HCT116 (cell line): ENCODE results near the gene VMP1. TPM values are rescaled to one million over a fixed set of nuclear protein-coding genes. Genes with fewer than 3 reads are reported as not detected.
A peak's percentile ranks its signal among the peaks of the same experiment; 100 is the strongest.
"Not testable (repeated sequence)": the region's sequence is repeated elsewhere in the genome, so short reads cannot be mapped to it uniquely, and the experiment has no call there.

ENCODE experiments used
- ATAC-seq: fragments of 200-7000 bp; cut with Tn5 transposase; 2 replicates; pipeline ENCODE4 v1.9.1; 2020; ENCODE audit warnings: mild to moderate bottlenecking, moderate library complexity
- BruUV-seq: library from RNA; stranded (reverse); fragments of 400-500 nt; replicated peaks from 2 replicates; lab custom pipeline; 2021; lab: Mats Ljungman, UMichigan
- CTCF ChIA-PET: fragments of 300-600 bp; sonication (Branson Sonifier 250); formaldehyde crosslinking; loops from one replicate; lab custom pipeline; 2021; ENCODE audit warnings: antibody characterized with exemption; lab: Charles Lee
- POLR2A ChIA-PET: fragments of 300-600, 350-600 bp; sonication (Branson Sonifier 250); formaldehyde crosslinking; loops from one replicate; lab custom pipeline; 2021; ENCODE audit warnings: antibody characterized with exemption; lab: Charles Lee
- RAD21 ChIA-PET, 2 experiments: fragments of 300-600 bp; sonication (Branson Sonifier 250); formaldehyde crosslinking; loops; one replicate each; lab custom pipeline; 2023; ENCODE audit warnings: low total read pairs in 2 of 2; ENCODE audit not compliant: uncharacterized antibody in 2 of 2, unreplicated experiment in 2 of 2, low non-redundant PET in 1 of 2; lab: Charles Lee
- DNase-seq: peaks from one replicate; pipeline ENCODE4 v3.0.0-alpha.2; 2010; ENCODE audit warnings: low read depth, low spot score
- H2AFZ ChIP-seq: fragments of 200-600 bp; shearing (Covaris generic), sonication (generic); 2 replicates; pipeline ENCODE4 v1.6.1; 2017; ENCODE audit warnings: low read depth, mixed run types, mixed read lengths, antibody characterized with exemption, low read length; ENCODE audit not compliant: poor library complexity, severe bottlenecking
- H3K27ac ChIP-seq: 2 replicates; pipeline ENCODE4 v1.5.1; 2012; ENCODE audit warnings: low read depth, low read length
- H3K27me3 ChIP-seq: fragments of 200-600 bp; sonication (generic); 2 replicates; pipeline ENCODE4 v1.6.1; 2016; ENCODE audit warnings: mixed run types, low read length, mixed read lengths; ENCODE audit not compliant: insufficient read depth
- H3K36me3 ChIP-seq, 2 experiments: fragments of 200-500 bp in 1 of 2; fragments of 200-600 bp in 1 of 2; sonication (Bioruptor generic) in 1 of 2; sonication (generic) in 1 of 2; 2 replicates each; pipeline versions ENCODE4 v1.5.1 to v1.6.1; 2014 to 2016; ENCODE audit warnings: low read length in 2 of 2, inconsistent platforms in 1 of 2, mixed read lengths in 1 of 2, mixed run types in 1 of 2; ENCODE audit not compliant: insufficient read depth in 2 of 2, control insufficient read depth in 1 of 2
- H3K4me1 ChIP-seq, 2 experiments: fragments of 200-600 bp in 1 of 2; sonication (generic) in 1 of 2; 2 replicates each; pipeline versions ENCODE4 v1.5.1 to v1.6.1; 2012 to 2017; ENCODE audit warnings: low read length in 2 of 2, inconsistent platforms in 1 of 2, mild to moderate bottlenecking in 1 of 2, mixed read lengths in 1 of 2, mixed run types in 1 of 2, moderate library complexity in 1 of 2; ENCODE audit not compliant: insufficient read depth in 2 of 2, control insufficient read depth in 1 of 2
- H3K4me2 ChIP-seq: fragments of 200-600 bp; sonication (generic); 2 replicates; pipeline ENCODE4 v1.6.1; 2017; ENCODE audit warnings: mixed run types, low read length, mixed read lengths
- H3K4me3 ChIP-seq, 2 experiments: fragments of 200-600 bp in 1 of 2; sonication (generic) in 1 of 2; replicated peaks in 1 of 2; 2 replicates each; pipeline ENCODE4 v1.5.1; 2011 to 2016; ENCODE audit warnings: low read length in 2 of 2, control low read depth in 1 of 2, low read depth in 1 of 2, mild to moderate bottlenecking in 1 of 2, mixed read lengths in 1 of 2, mixed run types in 1 of 2
- H3K79me2 ChIP-seq: fragments of 200-600 bp; sonication (generic); 2 replicates; pipeline ENCODE4 v1.6.1; 2017; ENCODE audit warnings: mild to moderate bottlenecking, mixed run types, low read length, moderate library complexity, mixed read lengths; ENCODE audit not compliant: insufficient read depth
- H3K9ac ChIP-seq: fragments of 200-600 bp; sonication (generic); 2 replicates; pipeline ENCODE4 v1.6.1; 2016; ENCODE audit warnings: low read length, mixed read lengths
- H3K9me2 ChIP-seq: fragments of 200-600 bp; sonication (generic), shearing (Covaris generic); 2 replicates; pipeline ENCODE4 v1.6.1; 2017; ENCODE audit warnings: mixed run types, mild to moderate bottlenecking, moderate library complexity; ENCODE audit not compliant: insufficient read depth
- H3K9me3 ChIP-seq, 2 experiments: fragments of 200-500 bp in 1 of 2; fragments of 200-600 bp in 1 of 2; sonication (Bioruptor generic) in 1 of 2; sonication (generic) in 1 of 2; 2 replicates each; pipeline ENCODE4 v1.6.1; 2014 to 2017; ENCODE audit warnings: low read length in 2 of 2, mixed read lengths in 2 of 2, inconsistent platforms in 1 of 2, low read depth in 1 of 2, mild to moderate bottlenecking in 1 of 2, mixed run types in 1 of 2, moderate library complexity in 1 of 2; ENCODE audit not compliant: control insufficient read depth in 1 of 2, insufficient read depth in 1 of 2
- H4K20me1 ChIP-seq: fragments of 200-600 bp; sonication (generic), shearing (Covaris generic); 2 replicates; pipeline ENCODE4 v1.6.1; 2017; ENCODE audit warnings: mixed run types, mild to moderate bottlenecking, moderate library complexity; ENCODE audit not compliant: insufficient read depth
- CBX3 ChIP-seq: IDR thresholded peaks from 2 replicates; pipeline ENCODE4 v1.6.1; 2012; ENCODE audit warnings: low read depth
- ELF1 ChIP-seq: IDR thresholded peaks from 2 replicates; pipeline ENCODE4 v1.6.1; 2012; ENCODE audit warnings: low read depth, borderline replicate concordance
- FOSL1 ChIP-seq: IDR thresholded peaks from 2 replicates; pipeline ENCODE4 v1.6.1; 2012; ENCODE audit warnings: low read depth
- POLR2A ChIP-seq: IDR thresholded peaks from 2 replicates; pipeline ENCODE4 v1.7.0; 2011; ENCODE audit warnings: borderline replicate concordance; ENCODE audit not compliant: insufficient read depth, insufficient read length; ENCODE audit errors: extremely low read depth
- POLR2AphosphoS5 ChIP-seq: IDR thresholded peaks from 2 replicates; pipeline ENCODE4 v1.6.1; 2011; ENCODE audit warnings: mild to moderate bottlenecking, low read depth, low read length, moderate library complexity
- REST ChIP-seq: IDR thresholded peaks from 2 replicates; pipeline ENCODE4 v1.6.1; 2012; ENCODE audit warnings: low read depth
- SRF ChIP-seq: IDR thresholded peaks from 2 replicates; pipeline ENCODE4 v1.6.1; 2012; ENCODE audit warnings: low read depth
- TCF7L2 ChIP-seq: IDR thresholded peaks from 2 replicates; pipeline ENCODE4 v1.7.0; 2011; ENCODE audit warnings: borderline replicate concordance, inconsistent platforms; ENCODE audit not compliant: insufficient read depth, insufficient read length; ENCODE audit errors: extremely low read depth
- ZBTB33 ChIP-seq: IDR thresholded peaks from 2 replicates; pipeline ENCODE4 v1.6.1; 2011; ENCODE audit warnings: mild to moderate bottlenecking, low read length, moderate library complexity; ENCODE audit not compliant: insufficient replicate concordance; ENCODE audit errors: extremely low read depth
- intact Hi-C: fragments of 100-400 bp; cut with micrococcal nuclease; formaldehyde crosslinking; loops from 2 replicates; pipeline ENCODE4 v1.10.0; 2022
- total RNA-seq: library from RNA; stranded (reverse); gene quantifications from one replicate; pipeline ENCODE4 v1.2.1, GENCODE V29; 2021; ENCODE audit not compliant: unreplicated experiment

Gene VMP1
- total RNA-seq, 1 experiment from 2014 or later: 366 TPM

GRCh38 chr17:59848385-59848668, 140.9 kb downstream of the VMP1 start (continued):
- TF ChIP-seq ZBTB33: no peak

GRCh38 chr17:59848778-59849177, 141.3 kb downstream of the VMP1 start:
- Histone ChIP-seq H3K4me2 (no peak overlapping the region), H3K27me3 (no peaks in the 10 kb centered on the region), H3K4me3 (no peak overlapping the region), H3K9ac (0 out of 2 replicates have a peak overlapping the region, but pooled peaks have one; percentile 4), H3K9me2 (no peaks in the 10 kb centered on the region), H3K36me3 (no peaks in the 10 kb centered on the region), H3K79me2 (no peaks in the 10 kb centered on the region), H3K9me3 (no peaks in the 10 kb centered on the region), H3K4me1 (peaks cover 87 to 97% of the 10 kb centered on the region in 2 experiments), H2AFZ (no peak overlapping the region), H4K20me1 (no peaks in the 10 kb centered on the region), H3K27ac (peak overlapping the region; percentile 97)
- DNase-seq (no peak), ATAC-seq (no peak)
- intact Hi-C loops: no loop called here
- BruUV-seq: no TSS peak
- ChIA-PET POLR2A (interaction anchor here (15.0 to 15.2 kb wide), 2 partner anchors 66 to 98 kb away, joined by 411 to 443 read pairs; no protein-coding TSS in a partner anchor), RAD21 (no interaction called here), CTCF (interaction anchor here (2.0 to 2.8 kb wide), 2 partner anchors 10 to 95 kb away, joined by 4 to 19 read pairs; no protein-coding TSS in a partner anchor)
- TF ChIP-seq REST: no peak
- no peak for TF ChIP-seq ELF1
- no peak for TF ChIP-seq TCF7L2
- TF ChIP-seq SRF: no peak
- TF ChIP-seq CBX3: no peak
- no peak for TF ChIP-seq FOSL1
- no peak for TF ChIP-seq POLR2A
- TF ChIP-seq POLR2AphosphoS5: no peak

GRCh38 chr17:59850311-59850710, 142.9 kb downstream of the VMP1 start:
- ChIA-PET POLR2A (interaction anchor here (1.0 kb wide), 1 partner anchor 95 kb away, joined by 3 read pairs; no protein-coding TSS in a partner anchor), RAD21 (interaction anchor here in 1 of 2 experiments (0.5 kb wide), 1 partner anchor 874 kb away, joined by 5 read pairs; no protein-coding TSS in a partner anchor), CTCF (interaction anchor here (2.0 to 2.8 kb wide), 2 partner anchors 8 to 96 kb away, joined by 4 to 19 read pairs; no protein-coding TSS in a partner anchor)
- H2AFZ ChIP-seq, DNase-seq, BruUV-seq, H3K9me3 ChIP-seq, H3K27me3 ChIP-seq, intact Hi-C loops, H3K9ac ChIP-seq, H3K4me3 ChIP-seq, H3K79me2 ChIP-seq, H4K20me1 ChIP-seq, H3K36me3 ChIP-seq, ATAC-seq, H3K9me2 ChIP-seq: not testable (repeated sequence)
- Histone ChIP-seq H3K4me1 (peaks cover 81 to 97% of the 10 kb centered on the region in 2 experiments), H3K27ac (peak overlapping the region; percentile 97; the same call in 1 of the 2 replicates), H3K4me2 (peak overlapping the region; percentile 8; the same call in 1 of the 2 replicates)
